GM18526 (cell line): ENCODE data around the gene PLXNB3.

Source experiments
- POLR2A ChIP-seq: IDR thresholded peaks from 3 replicates; pipeline ENCODE4 v1.6.1; 2011; ENCODE audit not compliant: insufficient read length; ENCODE audit errors: extremely low read depth

PLXNB3 gene

DNA sequence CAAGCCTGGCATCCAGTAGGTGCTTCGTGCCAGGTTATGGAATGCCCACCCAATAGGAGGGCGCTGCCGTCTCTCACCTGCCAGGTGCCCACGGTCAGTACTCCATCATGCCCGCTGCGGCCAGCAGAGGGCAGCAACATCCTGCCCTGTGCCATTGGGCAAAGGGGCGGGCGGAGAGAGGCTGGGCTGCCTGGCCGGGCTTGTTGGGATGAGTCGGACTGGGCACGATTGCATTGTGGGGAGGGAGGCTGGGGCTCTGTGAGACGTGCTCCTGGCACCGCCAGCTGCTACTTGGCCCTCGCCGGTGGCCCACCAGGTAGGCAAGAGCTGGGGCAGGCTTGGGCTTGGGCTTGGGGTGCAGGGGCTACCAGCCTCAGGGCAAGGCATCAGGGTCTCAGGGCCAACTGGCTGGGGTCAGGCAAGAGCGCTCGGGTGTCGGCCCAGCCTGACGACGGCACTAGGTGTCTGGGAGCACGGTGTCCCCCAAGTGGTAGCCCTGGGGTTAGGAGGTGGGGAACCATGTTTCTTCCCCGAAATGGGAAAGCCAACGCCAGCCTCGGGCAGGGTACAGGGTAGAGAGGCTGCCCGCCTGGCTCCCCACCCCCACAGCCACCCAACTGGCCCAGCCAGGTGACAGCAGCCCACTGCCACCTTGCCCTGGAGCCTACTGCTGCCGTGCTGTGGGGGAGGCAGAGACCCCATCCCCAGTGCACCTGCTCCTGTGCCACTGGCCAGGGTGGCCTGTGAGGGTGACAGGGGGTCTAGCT is at the start of gene PLXNB3:
TSS of gene PLXNB3 (plus strand) at position 261 of the 767 bp plus-strand sequence. CDS start 1,287 bp downstream, outside the sequence.
- no peak for TF ChIP-seq POLR2A

GRCh38 chrX:153714256-153714655 is 49.8 kb upstream of the PLXNB3 start:
- no peak for TF ChIP-seq POLR2A

GRCh38 chrX:153717445-153717844 is 46.6 kb upstream of the PLXNB3 start:
- no peak for TF ChIP-seq POLR2A

- TF ChIP-seq POLR2A: no peak
Observed at GRCh38 chrX:153719238-153719637, 44.8 kb upstream of the PLXNB3 start.

DNA sequence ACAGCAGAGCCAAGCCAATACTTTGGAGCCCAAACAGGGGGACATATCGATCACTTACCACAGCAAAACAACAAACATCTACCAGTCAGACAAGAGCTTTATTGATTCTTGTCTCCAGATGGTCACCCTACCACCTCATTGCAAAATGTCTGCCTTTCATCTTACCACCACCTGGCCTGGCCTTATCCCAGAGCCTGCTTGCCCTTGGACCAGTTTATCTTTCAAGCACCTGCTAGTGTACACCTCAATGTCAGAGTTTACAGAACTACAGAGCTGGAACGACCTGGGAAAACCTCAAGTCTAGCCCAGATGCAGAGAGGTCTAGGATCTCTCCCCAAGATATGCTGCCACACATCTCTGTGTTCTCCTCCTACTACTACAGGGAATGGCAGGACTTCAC is 44.3 kb upstream of the PLXNB3 start:
- no peak for TF ChIP-seq POLR2A

DNA sequence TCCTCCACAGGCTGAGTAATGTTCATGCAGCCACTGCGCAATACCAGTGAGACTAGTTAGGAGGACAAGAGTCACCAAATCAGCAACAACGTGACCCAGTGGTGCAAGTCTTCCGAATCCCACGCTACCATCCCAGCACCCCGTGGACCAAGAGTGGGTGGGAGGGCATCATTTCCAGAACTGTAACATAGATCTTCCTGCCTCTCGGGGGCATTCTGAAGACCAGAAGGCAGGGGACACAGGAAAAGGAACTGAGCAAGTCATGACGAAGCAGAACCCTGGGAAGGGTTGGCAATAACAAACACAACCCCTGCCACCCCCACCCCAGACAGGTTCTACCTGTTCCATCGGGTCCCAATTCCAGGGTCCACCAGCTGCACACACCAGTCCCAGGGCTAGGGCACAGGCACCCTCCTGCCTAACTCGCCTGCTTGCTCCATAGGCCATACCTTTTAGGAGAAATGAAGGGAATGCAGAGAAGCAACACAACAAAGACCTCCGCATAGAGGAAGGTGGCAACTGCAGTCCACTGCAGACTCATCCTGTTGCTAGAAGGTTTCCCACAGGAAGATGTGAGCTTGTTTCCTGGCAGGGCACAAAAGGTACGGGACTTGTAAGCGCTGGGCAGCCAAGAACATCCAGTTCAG is 41.2 kb upstream of the PLXNB3 start:
- TF ChIP-seq POLR2A: no peak

DNA sequence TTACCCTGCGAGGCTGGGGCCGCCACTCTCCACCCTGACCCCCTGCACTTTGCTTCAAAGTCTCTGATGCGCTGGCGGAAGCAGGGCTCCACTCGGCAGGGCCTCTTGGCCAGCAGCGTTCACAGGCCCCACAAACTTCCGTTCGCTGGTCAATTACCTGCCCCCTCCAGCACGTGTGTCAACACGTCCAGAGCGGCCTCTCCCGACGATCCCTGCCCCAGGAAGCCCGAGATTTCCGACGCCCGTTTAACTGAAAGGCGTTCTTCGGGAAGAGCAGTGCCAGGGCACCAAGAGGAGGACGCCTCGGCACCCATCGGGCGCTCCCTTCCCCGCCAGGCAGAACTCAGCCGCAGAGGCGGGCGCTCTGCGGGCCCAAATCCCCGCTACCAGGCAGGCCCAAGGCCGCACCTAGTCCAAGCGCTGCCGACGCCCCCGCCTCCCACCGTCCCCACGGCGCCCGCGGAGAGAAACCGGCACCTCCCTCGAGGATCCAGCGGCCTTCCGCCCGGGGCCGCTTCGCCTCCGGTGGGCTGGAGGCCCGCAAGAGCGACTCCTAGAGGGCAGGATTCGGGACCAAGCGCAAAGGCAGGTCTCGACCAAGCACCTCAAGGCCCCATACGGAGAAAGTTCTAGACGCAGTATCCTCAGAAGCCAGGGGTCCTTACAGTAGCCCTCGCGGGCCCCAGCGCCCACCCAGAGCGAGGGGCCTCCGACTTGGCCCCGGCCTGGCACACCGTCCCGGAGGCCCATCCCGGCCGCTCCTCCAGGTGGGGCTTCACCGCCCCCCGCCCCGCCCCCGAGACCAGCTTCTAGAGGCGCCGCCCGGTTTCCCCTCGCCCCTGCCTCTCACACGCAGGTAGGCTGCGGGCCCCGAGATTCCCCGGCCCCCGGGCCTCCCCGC is 40.4 kb upstream of the PLXNB3 start:
- TF ChIP-seq POLR2A: no peak

GRCh38 chrX:153724252-153725038 is 39.6 kb upstream of the PLXNB3 start, which contains the start of the genes ABCD1 and BCAP31:
TSS of gene ABCD1 (plus strand) at chrX:153724856. CDS start at chrX:153725267, 411 bp downstream.
TSS of gene BCAP31 (minus strand) at chrX:153724387. CDS start at chrX:153723244, 1,143 bp downstream.
- peak; percentile 86 for TF ChIP-seq POLR2A

GRCh38 chrX:153725039-153725831 is 38.8 kb upstream of the PLXNB3 start:
- TF ChIP-seq POLR2A: no peak

GRCh38 chrX:153725832-153726285 is 38.2 kb upstream of the PLXNB3 start:
- no peak for TF ChIP-seq POLR2A

GRCh38 chrX:153726286-153727122 is 37.5 kb upstream of the PLXNB3 start:
- TF ChIP-seq POLR2A: peak; percentile 9

GRCh38 chrX:153727123-153727931 is 36.7 kb upstream of the PLXNB3 start:
- peak; percentile 24 for TF ChIP-seq POLR2A
